ENCODE results near the gene FSD2.
"Not testable (repeated sequence)": the region's sequence is repeated elsewhere in the genome, so short reads cannot be mapped to it uniquely, and the experiment has no call there.

The FSD2 gene

GRCh38 chr15:82830427-82831173, 24.7 kb upstream of the FSD2 start:
- no peak overlapping the region for H3K27ac ChIP-seq (ENCODE audit: low read length)
- WGBS (ENCODE audit: insufficient coverage, insufficient read length), result no CpG with 5 or more reads among the region's 18 CpGs
- no peaks in the 10 kb centered on the region for H3K9me3 ChIP-seq (ENCODE audit: control insufficient read depth, insufficient read depth, low read length)
- H3K27me3 ChIP-seq (ENCODE audit: control insufficient read depth, insufficient read depth, low read length), result no peaks in the 10 kb centered on the region
- no peak for DNase-seq (ENCODE audit: low read depth, low spot score)
- peaks cover 2% of the 10 kb centered on the region; the same call in 1 of the 2 replicates for H3K36me3 ChIP-seq (ENCODE audit: control insufficient read depth, insufficient read depth, low read length)
- H3K4me1 ChIP-seq (ENCODE audit: control insufficient read depth, insufficient read depth, low read length), result no peaks in the 10 kb centered on the region
- no peak overlapping the region for H3K4me3 ChIP-seq (ENCODE audit: low read length)

- Histone ChIP-seq H3K4me1 (ENCODE audit: control insufficient read depth, insufficient read depth, low read length) (no peaks in the 10 kb centered on the region), H3K9me3 (ENCODE audit: control insufficient read depth, insufficient read depth, low read length) (no peaks in the 10 kb centered on the region), H3K4me3 (ENCODE audit: low read length) (no peak overlapping the region), H3K27ac (ENCODE audit: low read length) (no peak overlapping the region), H3K36me3 (ENCODE audit: control insufficient read depth, insufficient read depth, low read length) (peaks cover 2% of the 10 kb centered on the region; the same call in 1 of the 2 replicates), H3K27me3 (ENCODE audit: control insufficient read depth, insufficient read depth, low read length) (no peaks in the 10 kb centered on the region)
- no CpG with 5 or more reads among the region's 4 CpGs for whole genome bisulfite sequencing (ENCODE audit: insufficient coverage, insufficient read length)
- no peak for DNase-seq (ENCODE audit: low read depth, low spot score)
Observed at GRCh38 chr15:82829234-82829633, 23.4 kb upstream of the FSD2 start.

- Histone ChIP-seq H3K36me3 (ENCODE audit: control insufficient read depth, insufficient read depth, low read length) (peaks cover under 1% of the 10 kb centered on the region; the same call in 1 of the 2 replicates), H3K9me3 (ENCODE audit: control insufficient read depth, insufficient read depth, low read length) (no peaks in the 10 kb centered on the region), H3K27me3 (ENCODE audit: control insufficient read depth, insufficient read depth, low read length) (no peaks in the 10 kb centered on the region), H3K4me3 (ENCODE audit: low read length) (no peak overlapping the region), H3K4me1 (ENCODE audit: control insufficient read depth, insufficient read depth, low read length) (no peaks in the 10 kb centered on the region), H3K27ac (ENCODE audit: low read length) (no peak overlapping the region)
- no CpG with 5 or more reads among the region's 1 CpG for WGBS (ENCODE audit: insufficient coverage, insufficient read length)
- no peak for DNase-seq (ENCODE audit: low read depth, low spot score)
Observed at GRCh38 chr15:82828075-82828474, 22.2 kb upstream of the FSD2 start.

GRCh38 chr15:82823049-82823448, 17.2 kb upstream of the FSD2 start:
- Histone ChIP-seq H3K4me1 (ENCODE audit: control insufficient read depth, insufficient read depth, low read length) (no peaks in the 10 kb centered on the region), H3K4me3 (ENCODE audit: low read length) (no peak overlapping the region), H3K27ac (ENCODE audit: low read length) (no peak overlapping the region), H3K36me3 (ENCODE audit: control insufficient read depth, insufficient read depth, low read length) (peaks cover 2% of the 10 kb centered on the region; the same call in 1 of the 2 replicates), H3K27me3 (ENCODE audit: control insufficient read depth, insufficient read depth, low read length) (no peaks in the 10 kb centered on the region), H3K9me3 (ENCODE audit: control insufficient read depth, insufficient read depth, low read length) (no peaks in the 10 kb centered on the region)
- WGBS (ENCODE audit: insufficient coverage, insufficient read length), result no CpG with 5 or more reads among the region's 5 CpGs
- no peak for DNase-seq (ENCODE audit: low read depth, low spot score)

GRCh38 chr15:82821851-82822250, 16.0 kb upstream of the FSD2 start:
- H3K27ac ChIP-seq (ENCODE audit: low read length); H3K9me3 ChIP-seq (ENCODE audit: control insufficient read depth, insufficient read depth, low read length); DNase-seq (ENCODE audit: low read depth, low spot score); H3K27me3 ChIP-seq (ENCODE audit: control insufficient read depth, insufficient read depth, low read length); H3K4me3 ChIP-seq (ENCODE audit: low read length); H3K4me1 ChIP-seq (ENCODE audit: control insufficient read depth, insufficient read depth, low read length); H3K36me3 ChIP-seq (ENCODE audit: control insufficient read depth, insufficient read depth, low read length): not testable (repeated sequence)

- DNase-seq (ENCODE audit: low read depth, low spot score); H3K4me3 ChIP-seq (ENCODE audit: low read length); H3K9me3 ChIP-seq (ENCODE audit: control insufficient read depth, insufficient read depth, low read length); H3K27ac ChIP-seq (ENCODE audit: low read length); H3K4me1 ChIP-seq (ENCODE audit: control insufficient read depth, insufficient read depth, low read length); H3K27me3 ChIP-seq (ENCODE audit: control insufficient read depth, insufficient read depth, low read length); H3K36me3 ChIP-seq (ENCODE audit: control insufficient read depth, insufficient read depth, low read length): not testable (repeated sequence)
- WGBS (ENCODE audit: insufficient coverage, insufficient read length), result no CpG with 5 or more reads among the region's 3 CpGs
Observed at GRCh38 chr15:82821396-82821795, 15.5 kb upstream of the FSD2 start.

GRCh38 chr15:82820128-82820527, 14.3 kb upstream of the FSD2 start:
- no peak for DNase-seq (ENCODE audit: low read depth, low spot score)
- Histone ChIP-seq H3K9me3 (ENCODE audit: control insufficient read depth, insufficient read depth, low read length) (no peaks in the 10 kb centered on the region), H3K4me1 (ENCODE audit: control insufficient read depth, insufficient read depth, low read length) (no peaks in the 10 kb centered on the region), H3K27me3 (ENCODE audit: control insufficient read depth, insufficient read depth, low read length) (no peaks in the 10 kb centered on the region), H3K36me3 (ENCODE audit: control insufficient read depth, insufficient read depth, low read length) (peaks cover 2% of the 10 kb centered on the region; the same call in 1 of the 2 replicates), H3K4me3 (ENCODE audit: low read length) (no peak overlapping the region), H3K27ac (ENCODE audit: low read length) (no peak overlapping the region)

- H3K36me3 ChIP-seq (ENCODE audit: control insufficient read depth, insufficient read depth, low read length), result no peaks in the 10 kb centered on the region
- no peak overlapping the region for H3K27ac ChIP-seq (ENCODE audit: low read length)
- WGBS (ENCODE audit: insufficient coverage, insufficient read length), result no CpG with 5 or more reads among the region's 4 CpGs
- no peaks in the 10 kb centered on the region for H3K27me3 ChIP-seq (ENCODE audit: control insufficient read depth, insufficient read depth, low read length)
- no peaks in the 10 kb centered on the region for H3K4me1 ChIP-seq (ENCODE audit: control insufficient read depth, insufficient read depth, low read length)
- H3K9me3 ChIP-seq (ENCODE audit: control insufficient read depth, insufficient read depth, low read length), result no peaks in the 10 kb centered on the region
- no peak overlapping the region for H3K4me3 ChIP-seq (ENCODE audit: low read length)
- DNase-seq (ENCODE audit: low read depth, low spot score), result no peak
Observed at GRCh38 chr15:82812994-82813393, 7.1 kb upstream of the FSD2 start.

GRCh38 chr15:82810890-82811426, 5.1 kb upstream of the FSD2 start:
- Histone ChIP-seq H3K27me3 (ENCODE audit: control insufficient read depth, insufficient read depth, low read length) (no peaks in the 10 kb centered on the region), H3K27ac (ENCODE audit: low read length) (no peak overlapping the region), H3K36me3 (ENCODE audit: control insufficient read depth, insufficient read depth, low read length) (no peaks in the 10 kb centered on the region), H3K4me1 (ENCODE audit: control insufficient read depth, insufficient read depth, low read length) (no peaks in the 10 kb centered on the region), H3K4me3 (ENCODE audit: low read length) (peak overlapping the region; percentile 70; the same call in 1 of the 2 replicates), H3K9me3 (ENCODE audit: control insufficient read depth, insufficient read depth, low read length) (no peaks in the 10 kb centered on the region)
- no CpG with 5 or more reads among the region's 6 CpGs for WGBS (ENCODE audit: insufficient coverage, insufficient read length)
- no peak for DNase-seq (ENCODE audit: low read depth, low spot score)

GRCh38 chr15:82810061-82810889, 4.4 kb upstream of the FSD2 start:
- 100% methylated on average over 2 of the region's 81 CpGs for WGBS (ENCODE audit: insufficient coverage, insufficient read length)
- H3K4me3 ChIP-seq (ENCODE audit: low read length), result peak overlapping the region; percentile 70
- no peak overlapping the region for H3K27ac ChIP-seq (ENCODE audit: low read length)
- no peaks in the 10 kb centered on the region for H3K36me3 ChIP-seq (ENCODE audit: control insufficient read depth, insufficient read depth, low read length)
- H3K4me1 ChIP-seq (ENCODE audit: control insufficient read depth, insufficient read depth, low read length), result no peaks in the 10 kb centered on the region
- H3K27me3 ChIP-seq (ENCODE audit: control insufficient read depth, insufficient read depth, low read length), result no peaks in the 10 kb centered on the region
- no peak for DNase-seq (ENCODE audit: low read depth, low spot score)
- no peaks in the 10 kb centered on the region for H3K9me3 ChIP-seq (ENCODE audit: control insufficient read depth, insufficient read depth, low read length)
